CD14-positive monocyte (primary cell): ENCODE results near the gene ATP6V0B. TPM values are rescaled to one million over a fixed set of nuclear protein-coding genes. Genes with fewer than 3 reads are reported as not detected.

Experiments used
- DNase-seq, 3 donors: peaks; one replicate each; pipeline ENCODE4 v3.0.0-alpha.2; 2011 to 2022
- H2AFZ ChIP-seq: 2 replicates; pipeline ENCODE4 v1.6.0; 2012; ENCODE audit warnings: mild to moderate bottlenecking, low read depth, low read length, inconsistent platforms; ENCODE audit not compliant: insufficient read depth, poor library complexity, severe bottlenecking
- H3K27ac ChIP-seq, 2 donors: 1 replicate in 1 of 2; 2 replicates in 1 of 2; pipeline ENCODE4 v1.5.1; 2012 to 2013; ENCODE audit warnings: low read length in 2 of 2, control low read depth in 1 of 2, inconsistent platforms in 1 of 2, low read depth in 1 of 2, mild to moderate bottlenecking in 1 of 2
- H3K27me3 ChIP-seq, 2 donors: one replicate each; pipeline versions ENCODE4 v1.6.0 to v1.6.1; 2011 to 2013; ENCODE audit warnings: low read length in 2 of 2; ENCODE audit not compliant: control insufficient read depth in 2 of 2, insufficient read depth in 2 of 2
- H3K36me3 ChIP-seq, 2 donors: replicated peaks in 1 of 2; 1 replicate in 1 of 2; 2 replicates in 1 of 2; pipeline versions ENCODE4 v1.5.1 to v1.6.1; 2012 to 2013; ENCODE audit warnings: low read length in 2 of 2, control low read depth in 1 of 2, inconsistent platforms in 1 of 2, mild to moderate bottlenecking in 1 of 2; ENCODE audit not compliant: insufficient read depth in 2 of 2, control insufficient read depth in 1 of 2
- H3K4me1 ChIP-seq, 2 donors: 1 replicate in 1 of 2; 2 replicates in 1 of 2; pipeline versions ENCODE4 v1.5.1 to v1.6.1; 2012 to 2013; ENCODE audit warnings: low read length in 2 of 2, control low read depth in 1 of 2, inconsistent platforms in 1 of 2, mild to moderate bottlenecking in 1 of 2, moderate library complexity in 1 of 2; ENCODE audit not compliant: insufficient read depth in 2 of 2, control insufficient read depth in 1 of 2
- H3K4me2 ChIP-seq: replicated peaks from 2 replicates; pipeline ENCODE3; 2012; ENCODE audit warnings: low read length, moderate library complexity, mild to moderate bottlenecking; ENCODE audit not compliant: poor library complexity, severe bottlenecking; ENCODE audit errors: extremely low read depth
- H3K4me3 ChIP-seq, 3 experiments: fragments of 200-600 bp in 1 of 3; sonication (generic) in 1 of 3; replicated peaks in 1 of 3; 1 replicate in 2 of 3; 2 replicates in 1 of 3; pipeline ENCODE4 v1.5.1; 2011 to 2013; ENCODE audit warnings: low read length in 3 of 3, mild to moderate bottlenecking in 3 of 3, control low read depth in 2 of 3, low read depth in 2 of 3, inconsistent platforms in 1 of 3, moderate library complexity in 1 of 3
- H3K79me2 ChIP-seq: 2 replicates; pipeline ENCODE4 v1.6.0; 2012; ENCODE audit warnings: mild to moderate bottlenecking, control low read depth, inconsistent platforms, low read length, moderate library complexity; ENCODE audit not compliant: insufficient read depth
- H3K9ac ChIP-seq: 2 replicates; pipeline ENCODE4 v1.6.0; 2017; ENCODE audit warnings: low read length, mild to moderate bottlenecking; ENCODE audit not compliant: insufficient read depth, poor library complexity, severe bottlenecking
- H3K9me3 ChIP-seq, 2 donors: replicated peaks in 1 of 2; 1 replicate in 1 of 2; 2 replicates in 1 of 2; pipeline versions ENCODE4 v1.5.1 to v1.6.1; 2012 to 2013; ENCODE audit warnings: low read length in 2 of 2, control low read depth in 1 of 2; ENCODE audit not compliant: control insufficient read depth in 1 of 2, insufficient read depth in 1 of 2
- H4K20me1 ChIP-seq: 2 replicates; pipeline ENCODE4 v1.6.0; 2012; ENCODE audit warnings: mild to moderate bottlenecking, low read length, control low read depth, moderate library complexity; ENCODE audit not compliant: insufficient read depth
- H3K27ac Mint-ChIP-seq, 7 donors: one replicate each; pipeline ENCODE4 v1.8.0; 2020; ENCODE audit warnings: mild to moderate bottlenecking in 7 of 7, mixed read lengths in 7 of 7, moderate library complexity in 6 of 7, inconsistent platforms in 2 of 7
- H3K27me3 Mint-ChIP-seq, 3 donors: one replicate each; pipeline ENCODE4 v1.8.0; 2021 to 2022; ENCODE audit warnings: low read depth in 3 of 3, mild to moderate bottlenecking in 3 of 3, mixed read lengths in 3 of 3, moderate library complexity in 3 of 3, inconsistent platforms in 1 of 3
- H3K36me3 Mint-ChIP-seq, 2 donors: one replicate each; pipeline ENCODE4 v1.8.0; 2020; ENCODE audit warnings: mixed read lengths in 2 of 2, inconsistent platforms in 1 of 2, mild to moderate bottlenecking in 1 of 2
- H3K4me1 Mint-ChIP-seq: one replicate; pipeline ENCODE4 v1.8.0; 2020; ENCODE audit warnings: mild to moderate bottlenecking, mixed read lengths
- H3K4me3 Mint-ChIP-seq, 2 donors: one replicate each; pipeline ENCODE4 v1.8.0; 2020; ENCODE audit warnings: mild to moderate bottlenecking in 2 of 2, mixed read lengths in 2 of 2, moderate library complexity in 1 of 2
- H3K9me3 Mint-ChIP-seq, 7 donors: one replicate each; pipeline ENCODE4 v1.8.0; 2020 to 2022; ENCODE audit warnings: mixed read lengths in 7 of 7, mild to moderate bottlenecking in 6 of 7, moderate library complexity in 6 of 7, inconsistent platforms in 2 of 7
- CTCF ChIP-seq: fragments of 200-600 bp; IDR thresholded peaks from one replicate; pipeline ENCODE4 v1.8.0; 2022; ENCODE audit warnings: antibody characterized with exemption, mild to moderate bottlenecking
- WGBS: methylation state at CpG from one replicate; pipeline ENCODE4 v1.1.5; 2013; ENCODE audit warnings: missing lambda C conversion rate; ENCODE audit not compliant: insufficient coverage; 5-methylcytosine and 5-hydroxymethylcytosine counted together
- intact Hi-C, 2 donors: fragments of 100-400 bp; cut with micrococcal nuclease; formaldehyde crosslinking; loops; one replicate each; pipeline versions ENCODE4 v1.15.0 to v1.15.1; 2023
- polyA plus RNA-seq, 3 donors: library from polyadenylated mRNA; depleted of rRNA in 1 of 3; unstranded in 2 of 3; stranded (reverse) in 1 of 3; fragments of 300-500 nt in 2 of 3; fragments of >200 nt in 1 of 3; fragmentation: Illumina TruSeq in 2 of 3; gene quantifications; 1 replicate in 2 of 3; 2 replicates in 1 of 3; pipeline ENCODE4 v1.2.3, GENCODE V29; 2012 to 2021

The ATP6V0B gene
- polyA plus RNA-seq, 3 donors = 465 to 1,219 (median 954) TPM

GRCh38 chr1:44027320-44027719 is 52.6 kb downstream of the ATP6V0B start:
- no peak overlapping the region for H3K27ac ChIP-seq
- DNase-seq = no peak
- no peak overlapping the region for H3K9ac ChIP-seq
- H3K27me3 ChIP-seq = peaks cover 2 to 18% of the 10 kb centered on the region in 2 donors
- H3K36me3 Mint-ChIP-seq = peaks cover 0 to 2% of the 10 kb centered on the region in 2 donors
- TF ChIP-seq CTCF = no peak
- H3K4me1 ChIP-seq = peaks cover 16 to 23% of the 10 kb centered on the region in 2 donors
- no peaks in the 10 kb centered on the region for H4K20me1 ChIP-seq
- no peaks in the 10 kb centered on the region for H3K9me3 ChIP-seq
- H3K79me2 ChIP-seq = no peaks in the 10 kb centered on the region
- 95% methylated on average over 2 of the region's 3 CpGs for WGBS
- H3K9me3 Mint-ChIP-seq = peaks cover 0 to 4% (median 0%) of the 10 kb centered on the region in 7 donors
- H3K36me3 ChIP-seq = no peaks in the 10 kb centered on the region
- H3K4me3 ChIP-seq = no peak overlapping the region
- H3K27me3 Mint-ChIP-seq = peaks cover 23 to 29% (median 26%) of the 10 kb centered on the region in 3 donors
- intact Hi-C loops = no loop called here
- no peak overlapping the region for H3K27ac Mint-ChIP-seq
- peaks cover 19% of the 10 kb centered on the region for H3K4me1 Mint-ChIP-seq
- no peak overlapping the region for H3K4me2 ChIP-seq
- no peak overlapping the region for H3K4me3 Mint-ChIP-seq
- no peak overlapping the region for H2AFZ ChIP-seq

Other genes starting within 250 kb of the ATP6V0B start
- under 1 TPM in 1 of 3 donors, not detected in 2; 0.15 TPM for gene ARTN, start 41.2 kb upstream of the ATP6V0B start, polyA plus RNA-seq
- gene IPO13, start 28.0 kb upstream of the ATP6V0B start, polyA plus RNA-seq = 10 to 100 TPM; 10.1 to 20.4 (median 10.6) TPM
- 10 to 100 TPM; 13.0 to 23.6 (median 14.1) TPM for gene DPH2, start 5.0 kb upstream of the ATP6V0B start, polyA plus RNA-seq
- under 1 TPM in 2 of 3 donors, not detected in 1; 0.30 to 0.35 TPM for gene B4GALT2, start 4.2 kb downstream of the ATP6V0B start, polyA plus RNA-seq
- 1 to 10 TPM; 1.1 to 3.0 (median 1.9) TPM for gene CCDC24, start 16.6 kb downstream of the ATP6V0B start, polyA plus RNA-seq
- gene SLC6A9, start 56.5 kb downstream of the ATP6V0B start, polyA plus RNA-seq = not detected
- gene KLF17, start 143.9 kb downstream of the ATP6V0B start, polyA plus RNA-seq = not detected
- gene KLF18, start 166.7 kb downstream of the ATP6V0B start, polyA plus RNA-seq = not detected
- 10 to 100 TPM; 18.9 to 51.4 (median 21.3) TPM for gene DMAP1, start 238.5 kb downstream of the ATP6V0B start, polyA plus RNA-seq